Loucy (cell line): ENCODE data around the gene TVP23A.

ENCODE experiments used
- CTCF ChIP-seq: fragments of 200-600 bp; sonication (generic); conservative IDR thresholded peaks from 2 replicates; pipeline ENCODE4 v1.5.1; 2014; ENCODE audit warnings: mild to moderate bottlenecking, antibody characterized with exemption, low read length
- EZH2phosphoT487 ChIP-seq: fragments of 200-600 bp; IDR thresholded peaks from 2 replicates; pipeline ENCODE4 v1.6.1; 2018; ENCODE audit warnings: antibody characterized with exemption, mild to moderate bottlenecking, moderate library complexity, borderline replicate concordance

DNA sequence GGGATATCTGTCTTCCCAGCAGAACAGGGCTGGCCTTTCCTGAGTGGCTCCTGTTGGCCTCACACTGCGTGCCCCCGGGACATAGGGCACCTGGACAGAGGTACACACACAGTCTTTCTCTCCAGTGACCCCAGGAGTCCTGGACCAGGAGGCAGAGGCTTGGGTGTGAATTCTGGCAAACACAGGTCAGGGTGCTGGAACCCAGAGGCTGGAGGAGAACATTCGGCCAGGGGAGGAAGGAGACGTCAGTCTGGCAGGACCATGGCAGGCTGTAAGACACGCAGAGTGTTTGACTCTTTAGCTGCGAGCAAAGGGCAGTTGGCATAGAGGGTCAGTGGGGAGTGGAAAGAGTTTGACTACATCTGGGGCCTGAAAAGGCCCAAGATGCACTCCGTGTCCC is 4.1 kb upstream of the TVP23A start:
- TF ChIP-seq EZH2phosphoT487 (no peak), CTCF (no peak)
